H1 (cell line): Measurements from ENCODE around the gene ANKRD40. TPM values are rescaled to one million over a fixed set of nuclear protein-coding genes. Genes with fewer than 3 reads are reported as not detected.

Experiments
- CTCF ChIA-PET: fragments of 300-600 bp; sonication (Branson Sonifier 250); formaldehyde crosslinking; loops from one replicate; lab custom pipeline; 2021; ENCODE audit not compliant: partially characterized antibody; lab: Charles Lee
- POLR2A ChIA-PET: fragments of 300-600 bp; sonication (Branson Sonifier 250); formaldehyde crosslinking; loops from one replicate; lab custom pipeline; 2021; ENCODE audit warnings: inconsistent platforms; ENCODE audit not compliant: partially characterized antibody; lab: Charles Lee
- DNase-seq, 2 experiments: peaks; one replicate each; pipeline versions ENCODE4 v3.0.0 to v3.0.0-alpha.2; 2010 to 2022; ENCODE audit warnings: low spot score in 2 of 2, low read depth in 1 of 2, mixed read lengths in 1 of 2
- FAIRE-seq: peaks from 2 replicates; lab custom pipeline; 2011; peaks lifted over from hg19 to GRCh38; lab: Jason Lieb, UNC
- H2AFZ ChIP-seq: 2 replicates; pipeline ENCODE4 v1.8.1; 2012; ENCODE audit warnings: low read length, inconsistent platforms
- H2AK5ac ChIP-seq: 2 replicates; pipeline ENCODE4 v1.6.1; 2013; ENCODE audit warnings: low read depth, low read length
- H2BK120ac ChIP-seq: replicated peaks from 2 replicates; pipeline ENCODE3; 2013; ENCODE audit warnings: low read depth, low read length, inconsistent platforms
- H2BK12ac ChIP-seq: 2 replicates; pipeline ENCODE4 v1.6.1; 2013; ENCODE audit warnings: low read depth, low read length
- H2BK15ac ChIP-seq: 2 replicates; pipeline ENCODE4 v1.6.1; 2013; ENCODE audit warnings: low read length
- H2BK20ac ChIP-seq: 2 replicates; pipeline ENCODE4 v1.6.1; 2013; ENCODE audit warnings: low read length
- H2BK5ac ChIP-seq: 2 replicates; pipeline ENCODE4 v1.6.1; 2013; ENCODE audit warnings: low read depth, low read length
- H3K14ac ChIP-seq: 2 replicates; pipeline ENCODE4 v1.6.1; 2013; ENCODE audit warnings: inconsistent platforms; ENCODE audit not compliant: insufficient read length
- H3K18ac ChIP-seq: 2 replicates; pipeline ENCODE4 v1.6.1; 2013; ENCODE audit warnings: low read length; ENCODE audit errors: extremely low read depth
- H3K23ac ChIP-seq: 2 replicates; pipeline ENCODE4 v1.6.1; 2013; ENCODE audit warnings: inconsistent platforms; ENCODE audit not compliant: insufficient read length
- H3K23me2 ChIP-seq: 2 replicates; pipeline ENCODE4 v1.6.1; 2013; ENCODE audit warnings: low read depth, low read length
- H3K27ac ChIP-seq: 2 replicates; pipeline ENCODE4 v1.6.1; 2011; ENCODE audit warnings: low read depth, low read length, inconsistent platforms
- H3K27me3 ChIP-seq, 4 experiments: replicated peaks in 1 of 4; 1 replicate in 1 of 4; 2 replicates in 3 of 4; pipeline versions ENCODE4 v1.6.1 to v1.8.1; 2011 to 2013; ENCODE audit warnings: low read length in 3 of 4, mild to moderate bottlenecking in 3 of 4, inconsistent platforms in 2 of 4, mixed read lengths in 2 of 4, moderate library complexity in 1 of 4; ENCODE audit not compliant: control insufficient read depth in 3 of 4, insufficient read depth in 3 of 4; ENCODE audit errors: extremely low read depth in 1 of 4
- H3K36me3 ChIP-seq, 4 experiments: 2 replicates each; pipeline versions ENCODE4 v1.6.1 to v1.8.1; 2011 to 2013; ENCODE audit warnings: mild to moderate bottlenecking in 4 of 4, low read length in 3 of 4, moderate library complexity in 2 of 4, control low read depth in 1 of 4, inconsistent platforms in 1 of 4; ENCODE audit not compliant: insufficient read depth in 4 of 4, control insufficient read depth in 2 of 4
- H3K4ac ChIP-seq: replicated peaks from 2 replicates; pipeline ENCODE3; 2013; ENCODE audit warnings: low read length, low read depth, mixed read lengths, inconsistent platforms; ENCODE audit not compliant: insufficient read length
- H3K4me1 ChIP-seq, 4 experiments: replicated peaks in 1 of 4; 1 replicate in 1 of 4; 2 replicates in 3 of 4; pipeline versions ENCODE4 v1.6.1 to v1.8.1; 2011 to 2013; ENCODE audit warnings: low read length in 3 of 4, inconsistent platforms in 2 of 4, mixed read lengths in 1 of 4; ENCODE audit not compliant: insufficient read depth in 4 of 4, control insufficient read depth in 3 of 4
- H3K4me2 ChIP-seq, 2 experiments: 2 replicates each; pipeline versions ENCODE4 v1.6.1 to v1.8.1; 2011 to 2013; ENCODE audit warnings: low read depth in 2 of 2, low read length in 2 of 2, control low read depth in 1 of 2, inconsistent platforms in 1 of 2, mild to moderate bottlenecking in 1 of 2; ENCODE audit not compliant: insufficient read depth in 1 of 2
- H3K4me3 ChIP-seq, 4 experiments: fragments of 200-600, 300-600 bp in 1 of 4; sonication (generic), shearing (Covaris generic), sonication (Bioruptor Twin) in 1 of 4; 2 replicates each; pipeline versions ENCODE4 v1.5.1 to v1.8.1; 2011 to 2016; ENCODE audit warnings: low read length in 4 of 4, low read depth in 3 of 4, control low read depth in 2 of 4, inconsistent platforms in 2 of 4, mild to moderate bottlenecking in 2 of 4, mixed read lengths in 1 of 4, moderate library complexity in 1 of 4; ENCODE audit not compliant: insufficient read depth in 2 of 4; ENCODE audit errors: extremely low read depth in 1 of 4
- H3K56ac ChIP-seq: replicated peaks from 2 replicates; pipeline ENCODE3; 2013; ENCODE audit warnings: low read depth, mild to moderate bottlenecking, mixed read lengths, low read length, inconsistent platforms; ENCODE audit not compliant: insufficient read length
- H3K79me1 ChIP-seq: 2 replicates; pipeline ENCODE4 v1.6.1; 2013; ENCODE audit warnings: low read depth, low read length, control low read depth
- H3K79me2 ChIP-seq, 2 experiments: 2 replicates each; pipeline versions ENCODE4 v1.6.1 to v1.8.1; 2012 to 2013; ENCODE audit warnings: low read length in 2 of 2, mild to moderate bottlenecking in 2 of 2, inconsistent platforms in 1 of 2; ENCODE audit not compliant: insufficient read depth in 2 of 2, control insufficient read depth in 1 of 2
- H3K9ac ChIP-seq, 4 experiments: replicated peaks in 1 of 4; 1 replicate in 1 of 4; 2 replicates in 3 of 4; pipeline versions ENCODE4 v1.6.1 to v1.8.1; 2011 to 2013; ENCODE audit warnings: low read depth in 3 of 4, low read length in 3 of 4, control low read depth in 2 of 4, mild to moderate bottlenecking in 2 of 4, moderate library complexity in 2 of 4, inconsistent platforms in 1 of 4; ENCODE audit errors: extremely low read depth in 1 of 4
- H3K9me3 ChIP-seq, 2 experiments: 2 replicates each; pipeline versions ENCODE4 v1.6.1 to v1.8.1; 2012 to 2013; ENCODE audit warnings: mild to moderate bottlenecking in 2 of 2, moderate library complexity in 2 of 2, control low read depth in 1 of 2, inconsistent platforms in 1 of 2, low read depth in 1 of 2, low read length in 1 of 2, mixed read lengths in 1 of 2; ENCODE audit not compliant: insufficient read depth in 2 of 2
- H4K20me1 ChIP-seq, 2 experiments: replicated peaks in 1 of 2; 2 replicates each; pipeline versions ENCODE3 to v1.8.1; 2011 to 2013; ENCODE audit warnings: inconsistent platforms in 2 of 2, low read length in 2 of 2, mild to moderate bottlenecking in 1 of 2; ENCODE audit not compliant: insufficient read depth in 2 of 2, control insufficient read depth in 1 of 2
- H4K5ac ChIP-seq: 2 replicates; pipeline ENCODE4 v1.6.1; 2013; ENCODE audit warnings: low read length, low read depth, mixed read lengths, inconsistent platforms; ENCODE audit not compliant: insufficient read length
- H4K8ac ChIP-seq: 2 replicates; pipeline ENCODE4 v1.8.0; 2013; ENCODE audit warnings: mild to moderate bottlenecking, moderate library complexity, low read length, inconsistent platforms; ENCODE audit not compliant: insufficient read depth; ENCODE audit errors: extremely low read depth
- H4K91ac ChIP-seq: replicated peaks from 2 replicates; pipeline ENCODE3; 2013; ENCODE audit warnings: low read length, mixed read lengths, inconsistent platforms; ENCODE audit not compliant: insufficient read length
- BACH1 ChIP-seq: IDR thresholded peaks from 2 replicates; pipeline ENCODE4 v1.6.1; 2012; ENCODE audit warnings: low read length, improper control_type of control experiment
- CEBPB ChIP-seq: IDR thresholded peaks from 2 replicates; pipeline ENCODE4 v1.6.1; 2012; ENCODE audit warnings: low read depth, low read length
- CHD1 ChIP-seq: IDR thresholded peaks from 2 replicates; pipeline ENCODE4 v1.6.1; 2012; ENCODE audit warnings: low read depth, low read length, improper control_type of control experiment
- GABPA ChIP-seq: IDR thresholded peaks from 2 replicates; pipeline ENCODE4 v1.6.1; 2011; ENCODE audit warnings: mild to moderate bottlenecking, low read length, moderate library complexity, borderline replicate concordance; ENCODE audit not compliant: insufficient read depth
- POLR2A ChIP-seq, 2 experiments: IDR thresholded peaks; 1 replicate in 1 of 2; 2 replicates in 1 of 2; pipeline ENCODE4 v1.6.1; 2011; ENCODE audit warnings: low read depth in 2 of 2, low read length in 2 of 2, mild to moderate bottlenecking in 2 of 2; ENCODE audit errors: control extremely low read depth in 1 of 2
- SIN3A ChIP-seq, 2 experiments: IDR thresholded peaks in 1 of 2; conservative IDR thresholded peaks in 1 of 2; 2 replicates each; pipeline ENCODE4 v1.6.1; 2011 to 2012; ENCODE audit warnings: low read length in 2 of 2, improper control_type of control experiment in 1 of 2, low read depth in 1 of 2, mild to moderate bottlenecking in 1 of 2
- SIX5 ChIP-seq: IDR thresholded peaks from 2 replicates; pipeline ENCODE4 v1.6.1; 2011; ENCODE audit warnings: mild to moderate bottlenecking, low read depth, low read length
- SUZ12 ChIP-seq: fragments of 200-600 bp; sonication (generic); IDR thresholded peaks from 2 replicates; pipeline ENCODE4 v1.6.1; 2012; ENCODE audit warnings: mild to moderate bottlenecking, inconsistent platforms, low read length, moderate library complexity, mixed read lengths
- TAF7 ChIP-seq: optimal IDR thresholded peaks from 2 replicates; pipeline ENCODE3; 2011; ENCODE audit warnings: low read depth, mild to moderate bottlenecking, inconsistent platforms, low read length, moderate library complexity, borderline replicate concordance
- TEAD4 ChIP-seq: IDR thresholded peaks from 2 replicates; pipeline ENCODE4 v1.6.1; 2012; ENCODE audit warnings: low read depth, low read length, inconsistent platforms, mixed read lengths
- WGBS, 2 experiments: shearing (Covaris generic) in 1 of 2; methylation state at CpG; one replicate each; pipeline versions ENCODE4 v1.1.6 to v1.1.7; 2013 to 2015; ENCODE audit warnings: low lambda C conversion rate in 2 of 2, mixed read lengths in 2 of 2, inconsistent platforms in 1 of 2, low coverage in 1 of 2, missing lambda C conversion rate in 1 of 2; ENCODE audit not compliant: insufficient replicate concordance in 2 of 2, insufficient coverage in 1 of 2, insufficient read length in 1 of 2; ENCODE audit errors: extremely low coverage in 1 of 2, missing lambda C conversion rate in 1 of 2; 5-methylcytosine and 5-hydroxymethylcytosine counted together
- polyA plus RNA-seq, 7 experiments: library from polyadenylated mRNA; depleted of rRNA in 3 of 7; stranded (reverse) in 5 of 7; unstranded in 2 of 7; fragments of >200 nt in 5 of 7; fragments of 200-250 nt in 2 of 7; gene quantifications; 1 replicate in 5 of 7; 2 replicates in 1 of 7; 4 replicates in 1 of 7; pipeline versions ENCODE4 v1.2.1 to v1.2.3, GENCODE V29; 2011 to 2013; ENCODE audit warnings: missing spikeins in 2 of 7, mixed read lengths in 2 of 7
- total RNA-seq: library from RNA; stranded (reverse); fragmentation: NEBNext Ultra II Directional; extraction: Animal tissue kit (Norgen Biotek cat#: 25700); gene quantifications from 2 replicates; pipeline ENCODE4 v1.2.1, GENCODE V29; 2021

The ANKRD40 gene
- total and polyA plus RNA-seq, 2 of the 8 experiments (the other 6 are each of a cell fraction or from before 2014, with no cell fraction given): 26.1 to 50.1 TPM

DNA sequence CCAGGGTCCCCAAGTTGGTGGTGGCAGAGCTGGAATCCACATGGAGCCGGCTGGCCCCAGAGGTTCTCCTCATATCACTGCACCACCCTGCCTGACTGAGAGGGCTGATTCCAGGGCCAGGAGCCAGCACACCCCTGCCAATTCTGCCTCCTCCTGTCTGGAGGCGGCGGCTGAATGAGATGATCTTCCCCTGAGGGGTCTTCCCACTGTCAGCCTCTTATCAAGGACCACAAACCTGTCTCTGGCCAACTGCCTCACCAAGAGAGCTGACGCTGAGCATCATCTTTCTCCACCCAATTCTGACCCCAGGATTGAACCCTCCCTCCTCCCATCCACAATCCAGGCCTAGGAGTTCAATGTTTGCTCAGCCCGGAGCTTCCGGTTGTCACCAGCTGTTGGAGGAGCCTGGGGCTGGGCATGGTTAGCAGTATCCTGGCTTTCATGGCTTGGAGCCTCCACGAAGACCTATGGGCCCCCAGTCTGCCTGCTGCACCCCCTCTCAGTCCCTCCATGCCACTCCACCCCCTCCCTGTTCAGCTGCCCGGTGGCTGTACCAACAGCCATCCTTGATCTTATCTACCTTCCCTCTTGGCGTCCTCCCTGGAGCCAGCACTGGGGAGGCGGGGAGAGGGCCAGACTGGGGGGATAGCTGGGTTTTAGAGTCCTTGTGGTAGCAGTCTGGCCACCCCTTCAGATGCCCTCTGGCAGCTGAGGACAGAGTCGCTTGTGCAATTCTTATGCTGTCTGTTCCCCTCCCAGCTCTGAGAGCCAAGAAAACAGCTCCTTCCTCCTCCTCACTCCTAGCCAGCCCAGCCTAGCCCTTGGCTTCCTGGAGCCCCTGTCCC is 47.5 kb downstream of the ANKRD40 start:
- Histone ChIP-seq H4K8ac (no peak overlapping the region), H2AK5ac (no peak overlapping the region), H3K79me2 (no peaks in the 10 kb centered on the region)
- no peak for TF ChIP-seq SIX5
- TF ChIP-seq TAF7: no peak
- TF ChIP-seq GABPA: no peak
- TF ChIP-seq POLR2A (IDR thresholded peaks at IDR 0.05; ENCODE audit: control extremely low read depth in 1 of 2, low read depth in 2 of 2, low read length in 2 of 2): no peak
- no peak for TF ChIP-seq CEBPB
- no peak for TF ChIP-seq SUZ12
- no peak for TF ChIP-seq BACH1
- TF ChIP-seq SIN3A (conservative IDR thresholded peaks at IDR 0.05 in 1 of 2, IDR thresholded peaks at IDR 0.05 in 1 of 2; ENCODE audit: low read depth in 1 of 2, low read length in 2 of 2): no peak
- no peak for TF ChIP-seq TEAD4
- TF ChIP-seq CHD1: no peak
- TF ChIP-seq, all 59 proteins: peak for 0
- H2BK120ac ChIP-seq: no peak overlapping the region
- no peak overlapping the region for H3K4ac ChIP-seq
- no peak overlapping the region for H3K4me3 ChIP-seq
- no peaks in the 10 kb centered on the region for H3K23me2 ChIP-seq
- H3K4me2 ChIP-seq: no peak overlapping the region
- H2BK20ac ChIP-seq: no peak overlapping the region; the same call in 1 of the 2 replicates
- no peak overlapping the region for H2BK15ac ChIP-seq
- H3K18ac ChIP-seq: 0 out of 2 replicates have a peak overlapping the region, but pooled peaks have one; percentile 11
- H3K23ac ChIP-seq: no peak overlapping the region
- peak overlapping the region; percentile 30; the same call in 1 of the 2 replicates for H2BK12ac ChIP-seq
- no peaks in the 10 kb centered on the region for H3K79me1 ChIP-seq
- peaks cover 3 to 8% (median 5%) of the 10 kb centered on the region in 4 experiments; a peak in 6 of 7 replicates for H3K4me1 ChIP-seq
- CTCF ChIA-PET: interaction anchor here (0.7 to 10.0 kb wide), 26 partner anchors 7 to 263 kb away, joined by 3 to 96 read pairs (median 4); partner anchors contain the start of gene LRRC59
- no peak overlapping the region for H2AFZ ChIP-seq
- H3K9me3 ChIP-seq: no peaks in the 10 kb centered on the region
- H3K9ac ChIP-seq: no peak overlapping the region
- DNase-seq: no peak
- 83% methylated on average over 9 of the region's 11 CpGs; no CpG with 5 or more reads in 1 of the 2 experiments for WGBS, 2 experiments
- no peaks in the 10 kb centered on the region for H4K20me1 ChIP-seq
- H4K5ac ChIP-seq: no peak overlapping the region
- H3K14ac ChIP-seq: no peak overlapping the region
- H3K36me3 ChIP-seq: no peaks in the 10 kb centered on the region
- no peak overlapping the region for H3K27ac ChIP-seq
- POLR2A ChIA-PET: interaction anchor here (0.6 to 1.8 kb wide), 5 partner anchors 9 to 181 kb away, joined by 3 to 6 read pairs (median 3); no protein-coding TSS in a partner anchor
- H2BK5ac ChIP-seq: peak overlapping the region; percentile 56; the same call in 1 of the 2 replicates
- H3K56ac ChIP-seq: no peak overlapping the region
- H3K27me3 ChIP-seq: no peaks in the 10 kb centered on the region
- FAIRE-seq: no peak
- no peak overlapping the region for H4K91ac ChIP-seq
